OCI-LY1 (cell line): ENCODE measurements around the gene GJB6.
A peak's percentile ranks its signal among the peaks of the same experiment; 100 is the strongest.

Experiments used
- H2AFZ ChIP-seq: fragments of 200-600 bp; sonication (generic), shearing (Covaris generic); 2 replicates; pipeline ENCODE4 v1.6.0; 2014; ENCODE audit warnings: antibody characterized with exemption, mild to moderate bottlenecking, low read length
- H3F3A ChIP-seq: fragments of 200-600 bp; sonication (generic), shearing (Covaris generic); 2 replicates; pipeline ENCODE4 v1.6.0; 2014; ENCODE audit warnings: mild to moderate bottlenecking, antibody characterized with exemption, low read length, moderate library complexity; ENCODE audit not compliant: insufficient read depth
- H3K27ac ChIP-seq: fragments of 200-600 bp; sonication (generic); 2 replicates; pipeline ENCODE4 v1.5.1; 2014; ENCODE audit warnings: low read length, mixed run types, mild to moderate bottlenecking, low read depth; ENCODE audit not compliant: poor library complexity, severe bottlenecking
- H3K27me3 ChIP-seq: fragments of 200-600 bp; sonication (generic); 2 replicates; pipeline ENCODE4 v1.6.0; 2014; ENCODE audit warnings: antibody characterized with exemption, mild to moderate bottlenecking, low read length, moderate library complexity; ENCODE audit not compliant: insufficient read depth
- H3K36me3 ChIP-seq: fragments of 200-600 bp; sonication (generic); 2 replicates; pipeline ENCODE4 v1.6.1; 2014; ENCODE audit warnings: mild to moderate bottlenecking, antibody characterized with exemption, low read length, moderate library complexity, mixed read lengths; ENCODE audit not compliant: insufficient read depth
- H3K4me1 ChIP-seq: fragments of 200-600 bp; sonication (generic); 2 replicates; pipeline ENCODE4 v1.5.1; 2014; ENCODE audit warnings: mild to moderate bottlenecking, low read length, moderate library complexity; ENCODE audit not compliant: insufficient read depth, severe bottlenecking
- H3K4me2 ChIP-seq: fragments of 200-600 bp; sonication (generic), shearing (Covaris generic); 2 replicates; pipeline ENCODE4 v1.6.1; 2014; ENCODE audit warnings: low read length
- H3K4me3 ChIP-seq: fragments of 200-600 bp; sonication (generic); 2 replicates; pipeline ENCODE4 v1.5.1; 2014; ENCODE audit warnings: low read length, low read depth, mild to moderate bottlenecking, mixed read lengths; ENCODE audit not compliant: poor library complexity, severe bottlenecking
- H3K79me2 ChIP-seq: fragments of 200-600 bp; shearing (Covaris generic); 2 replicates; pipeline ENCODE4 v1.6.1; 2016; ENCODE audit warnings: mixed run types, low read length, mixed read lengths; ENCODE audit not compliant: insufficient read depth
- H3K9ac ChIP-seq: fragments of 200-600 bp; sonication (generic), shearing (Covaris generic); 2 replicates; pipeline ENCODE4 v1.6.1; 2014; ENCODE audit warnings: mild to moderate bottlenecking, low read length, mixed read lengths
- H3K9me2 ChIP-seq: fragments of 200-600 bp; sonication (generic), shearing (Covaris generic); 2 replicates; pipeline ENCODE4 v1.6.1; 2014; ENCODE audit warnings: low read depth, mild to moderate bottlenecking, low read length, mixed read lengths
- H3K9me3 ChIP-seq: fragments of 200-600 bp; shearing (Covaris generic); 2 replicates; pipeline ENCODE4 v1.6.1; 2014; ENCODE audit warnings: low read length, mixed read lengths
- H4K20me1 ChIP-seq: fragments of 200-600 bp; sonication (generic), shearing (Covaris generic); 2 replicates; pipeline ENCODE4 v1.6.0; 2016; ENCODE audit warnings: mild to moderate bottlenecking, low read length; ENCODE audit not compliant: insufficient read depth
- EZH2 ChIP-seq: fragments of 200-600 bp; sonication (generic), shearing (Covaris generic); IDR thresholded peaks from 2 replicates; pipeline ENCODE4 v1.8.0; 2017; ENCODE audit warnings: borderline replicate concordance, mixed run types, mild to moderate bottlenecking, antibody characterized with exemption, low read length, moderate library complexity, mixed read lengths
- TF ChIP-seq, protein P1 (sequence below): fragments of 200-600 bp; sonication (generic), shearing (Covaris generic); IDR thresholded peaks from 2 replicates; pipeline ENCODE4 v1.5.1; 2017; ENCODE audit warnings: mild to moderate bottlenecking, antibody characterized with exemption, low read length, moderate library complexity, mixed read lengths

The GJB6 gene

DNA sequence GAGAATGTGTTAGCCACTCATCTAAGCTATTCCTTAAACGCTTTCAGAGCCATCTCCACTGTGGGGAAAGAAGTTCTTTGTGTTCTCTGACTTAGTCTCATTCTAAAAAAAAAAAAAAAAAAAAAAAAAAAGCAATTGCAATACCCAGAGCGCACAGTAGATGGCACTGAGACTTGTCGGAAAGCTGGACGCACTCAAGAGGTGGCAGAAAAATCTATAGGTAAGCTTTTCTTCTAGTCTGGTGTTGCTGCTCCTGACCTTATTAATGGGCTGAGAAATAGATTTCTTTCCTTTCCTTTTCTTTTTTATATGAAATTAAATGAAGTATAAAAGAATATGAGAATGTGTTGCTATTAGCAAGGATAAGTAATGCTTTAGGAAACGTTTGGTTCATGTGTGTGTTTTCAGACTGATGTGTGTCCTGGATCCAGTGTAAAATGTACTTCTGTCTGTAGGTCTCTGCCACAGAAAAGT is 34.7 kb downstream of the GJB6 start:
- H3K4me1 ChIP-seq, result no peaks in the 10 kb centered on the region
- no peak overlapping the region for H3K4me3 ChIP-seq
- H4K20me1 ChIP-seq, result no peaks in the 10 kb centered on the region
- no peaks in the 10 kb centered on the region for H3K9me2 ChIP-seq
- no peaks in the 10 kb centered on the region for H3F3A ChIP-seq
- no peak overlapping the region for H3K4me2 ChIP-seq
- no peaks in the 10 kb centered on the region for H3K9me3 ChIP-seq
- H3K27me3 ChIP-seq, result no peaks in the 10 kb centered on the region; the same call in 1 of the 2 replicates
- H2AFZ ChIP-seq, result no peak overlapping the region
- H3K9ac ChIP-seq, result no peak overlapping the region
- H3K27ac ChIP-seq, result no peak overlapping the region
- H3K36me3 ChIP-seq, result no peaks in the 10 kb centered on the region
- H3K79me2 ChIP-seq, result no peaks in the 10 kb centered on the region
- no peak for TF ChIP-seq EZH2
- TF ChIP-seq, protein P1, sequence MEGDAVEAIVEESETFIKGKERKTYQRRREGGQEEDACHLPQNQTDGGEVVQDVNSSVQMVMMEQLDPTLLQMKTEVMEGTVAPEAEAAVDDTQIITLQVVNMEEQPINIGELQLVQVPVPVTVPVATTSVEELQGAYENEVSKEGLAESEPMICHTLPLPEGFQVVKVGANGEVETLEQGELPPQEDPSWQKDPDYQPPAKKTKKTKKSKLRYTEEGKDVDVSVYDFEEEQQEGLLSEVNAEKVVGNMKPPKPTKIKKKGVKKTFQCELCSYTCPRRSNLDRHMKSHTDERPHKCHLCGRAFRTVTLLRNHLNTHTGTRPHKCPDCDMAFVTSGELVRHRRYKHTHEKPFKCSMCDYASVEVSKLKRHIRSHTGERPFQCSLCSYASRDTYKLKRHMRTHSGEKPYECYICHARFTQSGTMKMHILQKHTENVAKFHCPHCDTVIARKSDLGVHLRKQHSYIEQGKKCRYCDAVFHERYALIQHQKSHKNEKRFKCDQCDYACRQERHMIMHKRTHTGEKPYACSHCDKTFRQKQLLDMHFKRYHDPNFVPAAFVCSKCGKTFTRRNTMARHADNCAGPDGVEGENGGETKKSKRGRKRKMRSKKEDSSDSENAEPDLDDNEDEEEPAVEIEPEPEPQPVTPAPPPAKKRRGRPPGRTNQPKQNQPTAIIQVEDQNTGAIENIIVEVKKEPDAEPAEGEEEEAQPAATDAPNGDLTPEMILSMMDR, result peak; percentile 46

DNA sequence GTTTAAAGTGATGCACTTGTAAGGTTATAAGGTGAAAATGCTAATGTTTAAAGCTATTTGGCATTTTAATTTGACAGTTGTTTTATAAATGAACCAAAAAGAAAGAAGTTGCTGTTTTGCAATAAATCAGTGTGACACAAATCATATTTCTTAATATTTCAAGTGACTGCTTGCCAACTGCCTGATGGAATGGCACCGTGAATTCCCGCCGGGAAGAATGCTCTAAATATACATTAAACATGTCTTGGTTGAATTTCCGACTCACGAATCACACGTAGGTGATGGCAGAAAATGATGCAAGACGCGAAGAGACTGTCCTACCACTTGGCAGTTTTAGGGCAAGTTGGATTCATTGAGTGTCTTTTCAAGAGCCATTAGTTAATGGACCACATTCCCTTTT is 36.3 kb downstream of the GJB6 start:
- 0 out of 2 replicates have a peak, but pooled peaks cover 6% of the 10 kb centered on the region for H3K27me3 ChIP-seq
- H3K9me2 ChIP-seq, result no peaks in the 10 kb centered on the region
- TF ChIP-seq EZH2, result no peak
- TF ChIP-seq, protein P1, result no peak
- no peak overlapping the region for H3K4me2 ChIP-seq
- H3K36me3 ChIP-seq, result no peaks in the 10 kb centered on the region
- H3K4me1 ChIP-seq, result no peaks in the 10 kb centered on the region
- H3F3A ChIP-seq, result no peaks in the 10 kb centered on the region
- H3K9ac ChIP-seq, result no peak overlapping the region
- H3K79me2 ChIP-seq, result no peaks in the 10 kb centered on the region
- no peak overlapping the region for H3K27ac ChIP-seq
- no peak overlapping the region for H3K4me3 ChIP-seq
- no peak overlapping the region for H2AFZ ChIP-seq
- H3K9me3 ChIP-seq, result no peaks in the 10 kb centered on the region
- H4K20me1 ChIP-seq, result no peaks in the 10 kb centered on the region

DNA sequence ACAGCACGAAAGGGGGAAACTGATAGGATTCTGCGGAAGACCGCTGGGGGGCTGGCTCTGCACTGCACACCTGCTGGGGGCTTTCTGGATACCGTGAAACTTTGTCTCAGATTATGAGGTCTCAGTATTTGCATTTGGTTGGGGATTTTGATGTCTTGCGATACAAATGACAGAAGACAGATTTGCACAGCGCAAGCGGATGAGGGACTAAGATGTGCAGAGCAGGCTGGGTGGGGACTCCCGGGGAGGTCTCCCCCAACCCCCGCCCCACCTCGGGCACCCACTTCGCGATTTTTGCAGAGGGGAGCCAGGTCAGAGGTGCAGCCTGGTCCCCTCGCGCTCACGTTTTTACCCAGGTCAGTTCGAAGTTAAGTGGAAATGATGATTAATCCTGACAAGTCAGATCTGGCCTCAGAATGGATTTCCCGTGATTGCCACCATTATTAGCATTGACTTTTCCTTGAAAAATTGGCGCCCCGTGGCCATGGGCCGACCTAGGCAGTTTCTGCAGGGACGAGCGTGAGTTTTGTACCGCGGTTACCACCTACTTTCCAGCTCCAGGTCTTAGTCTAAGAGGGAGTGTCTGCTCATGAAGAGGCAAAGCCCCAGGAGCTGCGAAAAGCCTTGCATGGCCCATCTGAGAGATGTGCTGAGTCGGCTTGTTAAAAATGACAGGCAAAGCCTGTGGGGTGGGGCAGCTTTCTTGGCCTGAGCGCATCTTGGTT is 38.0 kb downstream of the GJB6 start:
- Histone ChIP-seq H4K20me1 (no peaks in the 10 kb centered on the region), H3K27ac (no peak overlapping the region), H3K4me3 (no peak overlapping the region), H3K9me2 (no peaks in the 10 kb centered on the region), H3K36me3 (no peaks in the 10 kb centered on the region), H3F3A (no peaks in the 10 kb centered on the region), H3K27me3 (0 out of 2 replicates have a peak, but pooled peaks cover 6% of the 10 kb centered on the region), H3K79me2 (no peaks in the 10 kb centered on the region), H3K4me1 (no peaks in the 10 kb centered on the region), H2AFZ (no peak overlapping the region), H3K9me3 (no peaks in the 10 kb centered on the region), H3K4me2 (no peak overlapping the region; the same call in 1 of the 2 replicates), H3K9ac (no peak overlapping the region)
- TF ChIP-seq, protein P1, result no peak
- no peak for TF ChIP-seq EZH2
